Psoas muscle (tissue), 8 donors: ENCODE data around the gene TSSC4. TPM values are rescaled to one million over a fixed set of nuclear protein-coding genes. Genes with fewer than 3 reads are reported as not detected.

Source experiments
- ATAC-seq, 4 donors: fragments of 200-7000 bp; cut with Tn5 transposase; one replicate each; pipeline ENCODE4 v1.9.1; 2020; ENCODE audit warnings: moderate library complexity in 3 of 4, mild to moderate bottlenecking in 2 of 4
- DNase-seq, 2 donors: peaks; one replicate each; pipeline ENCODE4 v3.0.0-alpha.2; 2020
- H3K27ac ChIP-seq: fragments of 200-600 bp; one replicate; pipeline ENCODE4 v1.8.0; 2022
- H3K27me3 ChIP-seq, 3 donors: fragments of 200-600 bp in 1 of 3; one replicate each; pipeline versions ENCODE4 v1.6.1 to v1.8.0; 2013 to 2022; ENCODE audit warnings: low read length in 2 of 3, mild to moderate bottlenecking in 2 of 3, moderate library complexity in 1 of 3; ENCODE audit not compliant: insufficient read depth in 3 of 3
- H3K36me3 ChIP-seq, 2 donors: fragments of 200-600 bp in 1 of 2; one replicate each; pipeline versions ENCODE4 v1.6.1 to v1.8.0; 2013 to 2022; ENCODE audit warnings: low read depth in 1 of 2, mild to moderate bottlenecking in 1 of 2, moderate library complexity in 1 of 2; ENCODE audit not compliant: insufficient read depth in 1 of 2
- H3K4me1 ChIP-seq: fragments of 200-600 bp; one replicate; pipeline ENCODE4 v1.8.0; 2022
- H3K4me3 ChIP-seq: fragments of 200-600 bp; one replicate; pipeline ENCODE4 v1.8.0; 2022; ENCODE audit warnings: mild to moderate bottlenecking
- H3K9me3 ChIP-seq: fragments of 200-600 bp; one replicate; pipeline ENCODE4 v1.8.0; 2022
- CTCF ChIP-seq: fragments of 200-600 bp; IDR thresholded peaks from one replicate; pipeline ENCODE4 v1.8.0; 2022; ENCODE audit warnings: antibody characterized with exemption
- whole genome bisulfite sequencing, 3 donors: extraction: QIAGEN DNeasy Blood & Tissue Kit; methylation state at CpG; one replicate each; pipeline versions ENCODE4 v1.1.6 to v1.1.7; 2013; 5-methylcytosine and 5-hydroxymethylcytosine counted together
- intact Hi-C, 2 donors: fragments of 100-400 bp; cut with DNase I; formaldehyde crosslinking; loops; one replicate each; pipeline versions ENCODE4 v1.11.0 to v1.14.2; 2022
- polyA plus RNA-seq, 3 donors: library from polyadenylated mRNA; stranded (reverse); fragments of 200-250 nt; gene quantifications; one replicate each; pipeline ENCODE4 v1.2.3, GENCODE V29; 2013
- total RNA-seq, 4 donors: library from RNA; stranded (reverse); fragmentation: NEBNext Ultra II Directional in 2 of 4; extraction: Animal tissue kit (Norgen Biotek cat#: 25700) in 2 of 4; gene quantifications; one replicate each; pipeline versions ENCODE4 v1.2.1 to v1.2.4, GENCODE V29; 2021 to 2023
- donor health status: healthy with polysubstance abuse.
- donor health status: DM: no; HTN: no; CAD: no; lungs with moderate emphysema.
- donor health status: Bipolar disorder and iron deficiency.
- donor health status: healthy.
- donor health status: DM: yes; HTN: yes; CAD: no.
- donor health status: DM: no; HTN: no; CAD: no.
- donor health status: DM: no; HTN: no; CAD: no.
- donor health status: DM: yes; HTN: yes; CAD: no.

Gene TSSC4
- total and polyA plus RNA-seq, 7 donors = 43.4 to 114 (median 65.5) TPM

GRCh38 chr11:2449548-2450320 is 49.2 kb downstream of the TSSC4 start:
- ATAC-seq = no peak
- peaks cover 0 to 71% (median 18%) of the 10 kb centered on the region in 3 donors for H3K27me3 ChIP-seq
- no peak for TF ChIP-seq CTCF
- H3K27ac ChIP-seq = no peak overlapping the region
- DNase-seq = peak in 1 of 2 donors; percentile 12
- H3K9me3 ChIP-seq = no peaks in the 10 kb centered on the region
- WGBS, 3 donors = 53 to 72% (median 55%) methylated on average over 26 of the region's 26 CpGs
- no peak overlapping the region for H3K4me3 ChIP-seq
- no peaks in the 10 kb centered on the region for H3K36me3 ChIP-seq
- no peaks in the 10 kb centered on the region for H3K4me1 ChIP-seq
- intact Hi-C loops = no loop called here

GRCh38 chr11:2450321-2451041 is 49.9 kb downstream of the TSSC4 start:
- Histone ChIP-seq H3K36me3 (no peaks in the 10 kb centered on the region), H3K9me3 (no peaks in the 10 kb centered on the region), H3K27ac (no peak overlapping the region), H3K4me3 (no peak overlapping the region), H3K4me1 (no peaks in the 10 kb centered on the region), H3K27me3 (peaks cover 0 to 65% (median 18%) of the 10 kb centered on the region in 3 donors)
- 71 to 76% (median 71%) methylated on average over 16 to 19 of the region's 19 CpGs for WGBS, 3 donors
- intact Hi-C loops = no loop called here
- ATAC-seq (no peak), DNase-seq (peak in 1 of 2 donors; percentile 47)
- TF ChIP-seq CTCF = no peak

- DNase-seq = peak in 1 of 2 donors; percentile 24
Measured at GRCh38 chr11:2451336-2451735, 50.8 kb downstream of the TSSC4 start.

GRCh38 chr11:2451916-2452315 is 51.4 kb downstream of the TSSC4 start:
- intact Hi-C loops = no loop called here
- Histone ChIP-seq H3K36me3 (no peaks in the 10 kb centered on the region), H3K27me3 (peaks cover 0 to 53% (median 16%) of the 10 kb centered on the region in 3 donors), H3K4me1 (no peaks in the 10 kb centered on the region), H3K9me3 (no peaks in the 10 kb centered on the region), H3K4me3 (no peak overlapping the region), H3K27ac (no peak overlapping the region)
- ATAC-seq (no peak), DNase-seq (peak in 1 of 2 donors; percentile 24)
- 59 to 64% (median 62%) methylated on average over 6 of the region's 6 CpGs for WGBS, 3 donors
- TF ChIP-seq CTCF = no peak

More at GRCh38 chr11:2451336-2451735, 50.8 kb downstream of the TSSC4 start:
- ATAC-seq = no peak
- Histone ChIP-seq H3K27ac (no peak overlapping the region), H3K4me3 (no peak overlapping the region), H3K27me3 (peaks cover 0 to 59% (median 18%) of the 10 kb centered on the region in 3 donors), H3K4me1 (no peaks in the 10 kb centered on the region), H3K36me3 (no peaks in the 10 kb centered on the region), H3K9me3 (no peaks in the 10 kb centered on the region)
- 82 to 88% (median 82%) methylated on average over 14 to 15 of the region's 15 CpGs for WGBS, 3 donors
- TF ChIP-seq CTCF = no peak
- intact Hi-C loops = no loop called here
